K562 (cell line): Measurements from ENCODE around the gene AMZ1. TPM values are rescaled to one million over a fixed set of nuclear protein-coding genes. Genes with fewer than 3 reads are reported as not detected.
A peak's percentile ranks its signal among the peaks of the same experiment; 100 is the strongest.

Experiments
- ATAC-seq: fragments of 200-7000 bp; cut with Tn5 transposase; 3 replicates; pipeline ENCODE4 v1.9.1; 2020; ENCODE audit warnings: moderate library complexity
- BruUV-seq: library from RNA; stranded (reverse); fragments of 400-500 nt; replicated peaks from 2 replicates; lab custom pipeline; 2021; lab: Mats Ljungman, UMichigan
- CTCF ChIA-PET: fragments of 300-600 bp; formaldehyde crosslinking; extraction: SDS; loops from one replicate; lab custom pipeline; 2021; ENCODE audit warnings: low intra/inter-chr PET ratio; lab: Yijun Ruan, JAX
- POLR2A ChIA-PET: fragments of 300-600, 350-650 bp; sonication (Branson Sonifier 250); formaldehyde crosslinking; extraction: SDS; loops from one replicate; lab custom pipeline; 2021; ENCODE audit warnings: antibody characterized with exemption, inconsistent platforms; lab: Yijun Ruan, JAX
- DNase-seq, 4 experiments: peaks; one replicate each; pipeline versions ENCODE4 v3.0.0 to v3.0.0-alpha.2; 2011 to 2018; ENCODE audit warnings: low spot score in 3 of 4, mixed read lengths in 3 of 4; ENCODE audit errors: extremely low read depth in 1 of 4
- FAIRE-seq: peaks from 2 replicates; lab custom pipeline; 2011; peaks lifted over from hg19 to GRCh38; lab: Jason Lieb, UNC
- H2AFZ ChIP-seq: 2 replicates; pipeline ENCODE4 v1.6.0; 2011; ENCODE audit warnings: low read depth, low read length, control low read depth, inconsistent platforms
- H3K27ac ChIP-seq: fragments of 200-600 bp; 3 replicates; pipeline ENCODE4 v1.8.0; 2011; ENCODE audit warnings: low read depth, mild to moderate bottlenecking, control low read depth, inconsistent platforms, low read length, moderate library complexity, mixed read lengths; ENCODE audit errors: extremely low read depth
- H3K27me3 ChIP-seq, 2 experiments: fragments of 300-600 bp in 1 of 2; 2 replicates in 1 of 2; 3 replicates in 1 of 2; pipeline versions ENCODE4 v1.6.0 to v1.8.0; 2011; ENCODE audit warnings: inconsistent platforms in 2 of 2, low read length in 2 of 2, mild to moderate bottlenecking in 1 of 2, mixed read lengths in 1 of 2, moderate library complexity in 1 of 2; ENCODE audit not compliant: control insufficient read depth in 2 of 2, insufficient read depth in 2 of 2
- H3K36me3 ChIP-seq: fragments of 300-600 bp; 3 replicates; pipeline ENCODE4 v1.8.0; 2011; ENCODE audit warnings: mild to moderate bottlenecking, low read length, inconsistent platforms; ENCODE audit not compliant: control insufficient read depth, insufficient read depth
- H3K4me1 ChIP-seq, 2 experiments: fragments of 200-600 bp in 1 of 2; replicated peaks in 1 of 2; 2 replicates in 1 of 2; 3 replicates in 1 of 2; pipeline versions ENCODE4 v1.5.1 to v1.8.0; 2011; ENCODE audit warnings: inconsistent platforms in 2 of 2, low read length in 2 of 2, mild to moderate bottlenecking in 1 of 2, mixed read lengths in 1 of 2, moderate library complexity in 1 of 2; ENCODE audit not compliant: control insufficient read depth in 2 of 2, insufficient read depth in 2 of 2
- H3K4me2 ChIP-seq: 2 replicates; pipeline ENCODE4 v1.6.1; 2011; ENCODE audit warnings: low read length, control low read depth, inconsistent platforms, mixed read lengths; ENCODE audit not compliant: insufficient read depth
- H3K4me3 ChIP-seq: fragments of 200-600 bp; sonication (generic), shearing (Covaris generic); 2 replicates; pipeline ENCODE4 v1.5.1; 2016; ENCODE audit warnings: control low read depth, inconsistent platforms
- H3K79me2 ChIP-seq: fragments of 200-600 bp; 3 replicates; pipeline ENCODE4 v1.8.0; 2011; ENCODE audit warnings: low read length, inconsistent platforms; ENCODE audit not compliant: control insufficient read depth, insufficient read depth
- H3K9ac ChIP-seq, 2 experiments: 2 replicates each; pipeline versions ENCODE4 v1.6.0 to v1.6.1; 2011; ENCODE audit warnings: low read depth in 2 of 2, low read length in 2 of 2, control low read depth in 1 of 2, inconsistent platforms in 1 of 2, mild to moderate bottlenecking in 1 of 2, mixed read lengths in 1 of 2; ENCODE audit not compliant: insufficient read depth in 1 of 2
- H3K9me1 ChIP-seq: one replicate; pipeline ENCODE4 v1.6.0; 2011; ENCODE audit warnings: inconsistent platforms, mild to moderate bottlenecking, low read length, moderate library complexity; ENCODE audit not compliant: control insufficient read depth, insufficient read depth
- H3K9me3 ChIP-seq: replicated peaks from 2 replicates; pipeline ENCODE4 v1.5.1; 2011; ENCODE audit warnings: low read depth, low read length, inconsistent platforms; ENCODE audit not compliant: control insufficient read depth, insufficient read depth
- H4K20me1 ChIP-seq: replicated peaks from 2 replicates; pipeline ENCODE4 v1.6.1; 2011; ENCODE audit warnings: low read length, inconsistent platforms, mixed read lengths; ENCODE audit not compliant: control insufficient read depth, insufficient read depth
- BCLAF1 ChIP-seq, 2 experiments: fragments of 450-650 bp in 1 of 2; IDR thresholded peaks; 2 replicates each; pipeline ENCODE4 v1.6.1; 2011 to 2017; ENCODE audit warnings: low read depth in 2 of 2, antibody characterized with exemption in 1 of 2, borderline replicate concordance in 1 of 2, low read length in 1 of 2, mild to moderate bottlenecking in 1 of 2, mixed read lengths in 1 of 2; ENCODE audit not compliant: control insufficient read depth in 1 of 2
- CSDE1 ChIP-seq, 2 experiments: fragments of 450-650 bp; IDR thresholded peaks; 2 replicates each; pipeline ENCODE4 v1.6.1; 2016; ENCODE audit warnings: mild to moderate bottlenecking in 1 of 2
- MBD1 ChIP-seq: fragments of 250-450 bp; sonication (Bioruptor Pico); IDR thresholded peaks from 2 replicates; pipeline ENCODE4 v1.8.0; 2022; ENCODE audit warnings: inconsistent platforms
- MLLT1 ChIP-seq, 2 experiments: fragments of 450-650 bp; IDR thresholded peaks; 2 replicates each; pipeline ENCODE4 v1.6.1; 2016
- SIX5 ChIP-seq, 2 experiments: IDR thresholded peaks; 2 replicates each; pipeline ENCODE4 v1.6.1; 2011; ENCODE audit warnings: low read length in 2 of 2, borderline replicate concordance in 1 of 2, low read depth in 1 of 2, mild to moderate bottlenecking in 1 of 2, moderate library complexity in 1 of 2; ENCODE audit not compliant: insufficient read depth in 1 of 2
- WGBS: fragments of 100-300 bp; shearing (Covaris generic); methylation state at CpG from one replicate; pipeline ENCODE4 v1.1.6; 2016; ENCODE audit warnings: low coverage, mixed read lengths; ENCODE audit not compliant: insufficient coverage; ENCODE audit errors: missing lambda C conversion rate; 5-methylcytosine and 5-hydroxymethylcytosine counted together
- in situ Hi-C: fragments of 300-500 bp; cut with MboI; formaldehyde crosslinking; loops from 4 replicates; pipeline ENCODE4 v1.15.0; 2018; ENCODE audit warnings: inconsistent platforms, mixed read lengths
- intact Hi-C: fragments of 100-400 bp; cut with micrococcal nuclease; formaldehyde crosslinking; loops from 2 replicates; pipeline ENCODE4 v1.14.2; 2022
- polyA plus RNA-seq, 8 experiments: library from polyadenylated mRNA; depleted of rRNA in 4 of 8; stranded (reverse) in 5 of 8; unstranded in 3 of 8; fragments of >200 nt; fragmentation: Nextera tagmentation in 2 of 8; fragmentation: Illumina TruSeq in 1 of 8; extraction: Ambion mirVana in 2 of 8; extraction: Trizol in 1 of 8; gene quantifications; 2 replicates each; pipeline versions ENCODE4 v1.2.1 to v1.2.3, GENCODE V29; 2011 to 2014; ENCODE audit warnings: inconsistent platforms in 1 of 8, missing spikeins in 1 of 8
- total RNA-seq, 7 experiments: library from RNA; depleted of rRNA in 6 of 7; stranded (reverse); fragments of >200 nt in 6 of 7; fragmentation: Illumina TruSeq in 2 of 7; extraction: Trizol in 2 of 7; gene quantifications; 2 replicates each; pipeline versions ENCODE4 v1.2.1 to v1.2.3, GENCODE V29; 2011 to 2021; ENCODE audit warnings: low replicate concordance in 1 of 7

The AMZ1 gene
- total and polyA plus RNA-seq, 9 of the 15 experiments (the other 6 are each of a cell fraction or from before 2014, with no cell fraction given): not detected

GRCh38 chr7:2716488-2716887, 28.5 kb downstream of the AMZ1 start:
- Histone ChIP-seq H3K9me3 (no peaks in the 10 kb centered on the region), H3K79me2 (no peaks in the 10 kb centered on the region), H3K27ac (peak overlapping the region; percentile 84), H4K20me1 (no peaks in the 10 kb centered on the region), H3K9me1 (no peaks in the 10 kb centered on the region), H3K27me3 (no peaks in the 10 kb centered on the region), H2AFZ (peak overlapping the region; percentile 84), H3K4me2 (peak overlapping the region; percentile 50; the same call in 1 of the 2 replicates), H3K4me3 (no peak overlapping the region), H3K9ac (peak overlapping the region; percentile 55 to 93), H3K4me1 (peaks cover 36 to 64% of the 10 kb centered on the region in 2 experiments), H3K36me3 (no peaks in the 10 kb centered on the region; the same call in 2 of the 3 replicates)
- whole genome bisulfite sequencing: 77% methylated on average over 11 of the region's 11 CpGs
- CTCF ChIA-PET: interaction anchor here (0.6 kb wide), 1 partner anchor 45 kb away, joined by 4 read pairs; no protein-coding TSS in a partner anchor
- BruUV-seq: no TSS peak
- intact Hi-C loops (loop anchor here (5.0 kb wide), 1 partner anchor 41 kb away; no protein-coding TSS in a partner anchor), in situ Hi-C loops (no loop called here)
- POLR2A ChIA-PET: interaction anchor here (0.6 to 3.3 kb wide), 6 partner anchors 8 to 592 kb away, joined by 3 to 12 read pairs (median 4); no protein-coding TSS in a partner anchor
- no peak for ATAC-seq
- no peak for DNase-seq
- no peak for FAIRE-seq
- TF ChIP-seq SIX5 (IDR thresholded peaks at IDR 0.05; ENCODE audit: borderline replicate concordance in 1 of 2, insufficient read depth in 1 of 2, low read depth in 1 of 2, low read length in 2 of 2) (no peak), MLLT1 (IDR thresholded peaks at IDR 0.05) (0 out of 4 replicates have a peak, but pooled peaks of 1 of the 2 experiments have one; percentile 41), MBD1 (CRISPR knock-in tag) (0 out of 2 replicates have a peak, but pooled peaks have one; percentile 51), CSDE1 (IDR thresholded peaks at IDR 0.05) (no peak), BCLAF1 (IDR thresholded peaks at IDR 0.05; ENCODE audit: borderline replicate concordance in 1 of 2, control insufficient read depth in 1 of 2, low read depth in 2 of 2, low read length in 1 of 2) (no peak)
